HG02763 (cell line): ENCODE measurements around the gene MYOCOS.
"Not testable (repeated sequence)": the region's sequence is repeated elsewhere in the genome, so short reads cannot be mapped to it uniquely, and the experiment has no call there.

Experiments
- ATAC-seq: cut with Tn5 transposase; IDR thresholded peaks from one replicate; pipeline ENCODE4 v1.9.1; 2021; ENCODE audit warnings: mild to moderate bottlenecking, moderate library complexity; ENCODE audit not compliant: unreplicated experiment

Gene MYOCOS, protein sequence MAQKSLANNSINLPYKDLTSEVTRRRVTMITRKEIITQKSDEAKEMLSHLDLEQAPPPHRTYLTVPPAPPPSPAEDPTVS

DNA sequence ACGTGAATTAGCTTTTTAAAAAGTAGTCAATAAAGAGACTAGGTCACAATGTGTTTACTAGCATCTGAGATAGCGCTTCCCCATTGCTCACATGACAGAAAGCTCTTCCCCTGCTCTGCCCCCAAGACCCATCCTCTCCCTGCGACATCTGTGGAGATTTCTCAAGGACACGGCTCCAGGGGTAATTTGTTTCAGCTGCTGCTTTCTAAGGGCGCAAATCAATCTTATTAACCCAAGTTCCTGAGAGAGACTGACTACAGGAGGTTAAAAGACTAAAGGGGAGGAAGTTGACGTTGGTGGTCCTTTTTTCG lies at the start of gene MYOCOS:
TSS of gene MYOCOS (plus strand) at position 92 of the 311 bp plus-strand sequence. CDS start 1,641 bp downstream, outside the sequence.
- no peak for ATAC-seq

DNA sequence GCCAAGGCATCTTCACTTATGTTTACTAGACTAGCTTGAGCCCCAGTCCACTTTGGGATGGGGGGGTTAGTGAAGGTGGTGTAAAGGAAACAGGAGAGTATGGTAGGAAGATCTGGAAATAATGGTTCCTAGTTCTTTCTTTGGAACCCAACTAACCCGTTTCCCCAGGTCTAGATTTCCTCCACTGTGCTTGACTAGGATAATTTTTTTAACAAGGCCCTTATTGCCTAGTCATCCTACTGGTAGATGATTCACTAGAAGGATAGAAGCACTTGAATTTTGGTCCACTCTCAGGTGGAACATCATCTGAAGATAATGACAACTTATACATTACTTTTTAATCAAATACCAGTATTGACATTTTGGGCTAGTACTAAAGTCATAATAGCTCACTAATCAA lies 45.9 kb upstream of the MYOCOS start:
- no peak for ATAC-seq

DNA sequence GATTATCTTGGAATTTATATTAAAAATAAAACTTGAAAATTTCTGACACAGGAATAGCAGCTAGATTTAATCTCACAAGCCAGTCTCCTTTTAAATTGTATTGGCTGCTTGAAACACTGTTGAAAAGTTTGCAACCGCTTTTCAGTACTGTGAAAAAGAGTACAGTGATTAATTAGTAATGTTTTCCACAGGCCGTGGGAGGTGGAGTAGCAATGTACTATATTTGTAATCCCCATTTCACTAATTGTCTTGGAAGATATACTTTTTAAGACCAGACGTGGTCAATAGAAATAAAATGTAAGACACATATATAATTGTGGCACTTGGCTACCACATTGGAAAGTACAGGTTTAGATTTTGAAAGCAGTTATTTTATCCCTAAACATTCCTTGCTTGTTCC lies 40.8 kb upstream of the MYOCOS start:
- ATAC-seq: no peak

DNA sequence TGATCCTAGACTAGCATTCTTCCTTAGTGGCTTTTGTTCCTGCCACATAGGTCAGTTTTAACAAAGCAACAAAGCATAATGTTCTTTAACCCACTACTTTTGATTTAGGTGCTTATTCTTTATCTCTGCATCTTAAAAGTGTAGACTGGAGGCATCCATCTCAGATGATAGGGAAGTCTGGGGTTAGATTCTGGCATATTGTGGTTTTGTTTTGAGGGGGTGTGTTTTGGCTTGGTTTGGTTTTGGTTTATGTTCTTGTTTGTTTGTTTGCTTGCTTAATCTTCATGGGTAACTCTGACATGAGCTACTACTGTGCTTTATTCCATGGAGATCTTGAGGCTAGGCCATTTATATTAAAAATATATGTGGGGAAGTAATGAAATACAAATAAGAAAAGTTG lies 40.3 kb upstream of the MYOCOS start:
- ATAC-seq: no peak

DNA sequence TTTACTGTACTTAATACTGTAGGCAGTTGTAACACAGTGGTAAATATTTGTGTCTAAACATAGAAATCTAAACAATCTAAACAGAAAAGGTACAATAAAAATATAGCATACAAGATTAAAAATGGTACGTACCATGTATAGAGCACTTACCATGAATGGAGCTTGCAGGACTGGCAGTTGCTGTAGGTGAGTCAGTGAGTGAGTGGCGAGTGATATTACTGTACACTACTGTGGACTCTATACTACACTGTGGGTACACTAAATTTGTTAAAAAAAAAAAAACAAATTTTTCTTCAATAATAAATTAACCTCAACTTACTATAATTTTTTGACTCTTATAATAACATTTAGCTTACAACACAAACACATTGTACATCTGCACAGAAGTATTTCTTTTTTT lies 39.5 kb upstream of the MYOCOS start:
- ATAC-seq: no peak

DNA sequence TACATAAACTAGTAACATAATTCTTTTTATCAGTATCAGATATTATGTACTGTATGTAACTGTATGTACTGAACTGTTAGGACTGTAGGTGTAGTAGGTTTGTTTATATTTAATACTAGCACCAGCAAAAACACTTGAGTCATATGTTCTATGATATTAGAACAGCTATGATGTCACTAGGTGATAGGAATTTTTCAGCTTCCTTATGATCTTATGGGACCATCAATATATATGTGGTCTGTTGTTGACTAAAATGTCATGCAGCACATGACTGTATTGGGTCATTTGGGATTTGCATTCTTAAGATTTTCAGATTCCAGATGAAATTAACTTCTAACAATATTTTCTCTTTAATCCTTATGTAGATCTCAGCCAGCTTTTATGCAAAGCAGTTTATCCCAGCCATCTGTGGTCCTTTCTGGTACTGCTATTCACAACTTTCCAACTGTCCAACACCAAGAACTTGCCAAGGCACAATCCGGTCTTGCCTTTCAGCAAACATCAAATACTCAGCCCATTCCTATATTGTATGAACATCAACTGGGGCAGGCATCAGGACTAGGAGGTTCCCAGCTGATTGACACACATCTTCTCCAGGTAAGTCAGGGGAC lies 38.3 kb upstream of the MYOCOS start:
- ATAC-seq: no peak

DNA sequence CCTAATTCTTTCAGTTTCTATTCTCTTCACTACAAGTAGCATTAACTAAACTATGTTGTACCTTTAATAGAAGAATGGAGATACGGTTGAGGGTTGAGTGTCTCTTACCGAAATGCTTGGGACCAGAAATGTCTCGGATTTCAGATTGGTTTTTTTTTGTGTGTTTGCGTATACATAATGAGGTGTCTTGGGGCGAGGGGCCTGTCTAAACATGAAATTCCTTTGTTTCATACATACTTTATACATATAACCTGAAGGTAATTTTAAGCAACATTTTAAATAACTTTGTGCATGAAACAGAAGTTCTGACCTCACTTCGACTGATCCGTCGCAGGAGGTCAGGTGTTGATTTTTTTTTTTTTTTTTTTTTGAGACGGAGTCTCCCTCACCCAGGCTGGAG lies 36.3 kb upstream of the MYOCOS start:
- no peak for ATAC-seq

DNA sequence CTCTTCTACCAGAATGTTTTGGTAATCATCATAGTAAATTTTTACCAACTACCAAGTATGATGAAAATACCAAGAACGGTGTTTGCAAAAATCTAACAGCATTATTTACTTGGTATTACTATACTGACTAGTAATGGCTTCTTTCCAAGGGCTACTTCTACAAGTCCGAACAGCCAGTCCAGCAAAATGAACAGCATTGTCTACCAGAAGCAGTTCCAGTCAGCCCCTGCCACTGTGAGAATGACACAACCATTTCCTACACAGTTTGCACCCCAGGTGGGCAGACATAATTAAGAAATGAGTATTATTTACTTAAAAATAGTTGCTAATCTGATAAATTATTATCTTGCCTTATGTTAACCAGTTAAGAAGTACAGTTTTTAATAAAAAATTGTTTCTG lies 33.8 kb upstream of the MYOCOS start:
- ATAC-seq: no peak

DNA sequence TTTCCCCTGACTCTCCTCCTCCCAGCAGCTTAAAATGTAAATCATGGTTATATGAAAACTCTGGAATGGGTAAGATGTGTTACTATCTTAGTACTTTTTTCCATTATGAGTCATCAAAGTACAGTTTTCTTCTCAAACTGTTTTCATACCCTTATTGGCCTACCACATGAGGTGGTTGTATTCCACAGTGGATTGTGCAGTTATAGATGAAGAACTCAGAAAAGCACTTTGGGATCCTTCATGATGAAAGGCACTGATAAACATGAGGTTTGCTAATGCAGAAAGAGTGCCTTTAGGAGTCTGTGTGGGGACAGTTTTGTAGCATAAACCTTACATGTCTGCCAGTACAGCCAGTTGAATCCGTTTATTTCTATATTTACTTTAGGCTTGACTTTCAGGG lies 32.0 kb upstream of the MYOCOS start:
- no peak for ATAC-seq

DNA sequence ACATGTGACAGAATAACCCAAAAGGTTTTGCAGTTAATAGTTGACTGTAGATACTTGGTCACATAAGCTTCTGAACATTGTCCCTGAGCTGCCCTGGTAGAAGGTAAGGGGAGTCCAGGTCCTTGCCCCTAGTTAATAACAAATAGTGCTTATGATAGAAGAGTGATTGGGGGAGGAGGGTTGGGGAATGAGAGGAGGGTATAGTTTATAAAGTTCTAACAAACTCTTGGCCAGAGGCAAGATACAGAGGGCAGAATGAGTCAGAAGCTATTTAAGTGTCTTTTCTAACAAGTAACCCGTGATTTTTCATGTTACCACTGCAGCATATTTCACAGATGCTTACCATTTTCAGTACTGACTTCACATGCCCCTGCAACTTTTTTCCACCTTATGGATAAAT lies 26.7 kb upstream of the MYOCOS start:
- no peak for ATAC-seq

DNA sequence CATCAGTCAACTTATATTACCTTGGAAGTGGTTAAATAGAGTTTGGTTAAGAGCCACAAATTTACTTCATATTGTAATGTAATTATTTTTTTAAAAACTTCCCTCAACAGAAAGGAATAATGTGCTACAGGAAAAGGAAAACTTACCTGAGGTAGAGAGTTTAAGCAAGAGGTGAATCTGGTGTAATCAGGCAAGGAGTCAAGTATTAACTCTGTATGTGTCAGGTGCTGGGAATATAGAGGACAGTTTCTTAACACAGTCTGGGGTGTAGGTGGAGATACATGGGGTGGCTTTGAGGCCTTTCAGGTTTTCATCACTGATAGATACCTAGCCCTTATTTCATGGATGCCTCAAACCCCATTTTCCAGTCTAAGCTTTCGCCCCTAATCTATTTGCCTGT lies 25.9 kb upstream of the MYOCOS start:
- no peak for ATAC-seq

DNA sequence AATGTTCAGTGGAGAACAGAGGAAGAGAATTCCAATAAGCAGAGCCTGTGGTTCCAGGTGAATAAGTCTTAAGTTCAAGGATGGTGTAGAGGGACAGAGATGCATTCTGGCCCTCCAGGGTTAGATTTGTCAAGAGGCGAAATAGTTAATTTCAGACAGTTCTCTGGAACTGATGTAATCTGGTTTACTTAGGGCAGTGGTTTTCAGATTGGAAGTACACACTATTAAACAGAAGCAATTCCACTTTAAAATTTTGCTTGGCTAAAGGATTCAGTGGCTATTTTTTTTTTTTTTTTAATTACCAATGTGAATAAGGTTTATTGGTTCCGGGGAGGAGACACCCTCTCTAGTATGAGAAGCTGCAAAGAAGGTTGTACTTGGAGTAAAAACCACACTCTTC lies 25.3 kb upstream of the MYOCOS start:
- ATAC-seq: no peak

DNA sequence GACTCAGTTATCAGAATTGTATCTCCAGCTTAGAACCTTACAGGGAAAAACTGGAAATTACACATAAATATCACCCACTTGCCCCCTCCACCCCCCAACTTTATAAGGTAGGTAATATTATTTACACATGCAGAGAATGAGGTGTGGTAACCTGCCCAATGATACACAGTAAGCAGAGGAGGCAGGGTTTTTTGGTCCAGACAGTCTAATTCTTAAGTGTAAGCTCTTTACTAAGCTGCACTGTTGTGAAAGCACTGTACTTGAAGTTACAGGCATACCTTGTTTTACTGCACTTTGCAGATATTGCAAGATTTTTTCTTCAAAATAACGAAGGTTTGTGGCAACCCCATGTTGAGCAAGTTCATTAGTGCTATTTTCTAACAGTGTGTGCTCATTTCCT lies 24.8 kb upstream of the MYOCOS start:
- no peak for ATAC-seq

DNA sequence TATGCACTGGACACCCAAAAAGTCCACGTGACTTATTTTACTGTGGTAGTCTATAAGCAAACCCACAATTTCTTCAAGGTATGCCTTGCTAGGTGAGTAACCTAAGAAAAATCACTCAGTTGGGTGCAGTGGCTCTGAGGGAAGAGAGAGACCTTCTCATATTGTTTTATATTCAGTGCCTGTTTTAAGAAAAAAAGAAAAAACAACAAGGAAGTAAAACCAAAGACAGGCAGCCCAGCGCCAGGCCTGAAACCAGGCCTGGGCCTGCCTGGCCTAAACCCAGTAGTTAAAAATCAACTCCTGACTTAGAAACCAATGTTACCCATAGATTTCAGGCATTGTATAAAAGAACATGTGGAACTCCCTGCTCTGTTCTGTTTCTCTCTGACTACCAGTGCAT lies 21.7 kb upstream of the MYOCOS start:
- not testable (repeated sequence) for ATAC-seq

DNA sequence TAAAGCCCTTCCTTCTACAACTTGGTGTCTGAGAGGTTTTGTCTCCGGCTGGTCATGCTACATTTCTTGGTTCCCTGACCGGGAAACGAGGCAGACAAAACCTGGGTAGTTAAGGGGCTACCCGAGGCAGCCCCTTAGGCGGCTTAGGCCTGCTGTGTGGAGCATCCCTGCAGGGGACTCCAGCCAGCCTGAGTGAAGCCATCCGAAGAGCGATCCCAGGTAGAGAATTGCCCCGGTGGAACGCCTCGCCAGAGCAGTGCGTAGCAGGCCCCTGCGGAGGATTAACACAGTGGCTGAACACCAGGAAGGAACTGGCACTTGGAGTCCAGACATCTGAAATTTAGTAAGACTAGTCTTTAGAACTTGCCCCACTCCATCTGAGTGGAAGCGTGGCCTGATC lies 21.2 kb upstream of the MYOCOS start:
- ATAC-seq: no peak

DNA sequence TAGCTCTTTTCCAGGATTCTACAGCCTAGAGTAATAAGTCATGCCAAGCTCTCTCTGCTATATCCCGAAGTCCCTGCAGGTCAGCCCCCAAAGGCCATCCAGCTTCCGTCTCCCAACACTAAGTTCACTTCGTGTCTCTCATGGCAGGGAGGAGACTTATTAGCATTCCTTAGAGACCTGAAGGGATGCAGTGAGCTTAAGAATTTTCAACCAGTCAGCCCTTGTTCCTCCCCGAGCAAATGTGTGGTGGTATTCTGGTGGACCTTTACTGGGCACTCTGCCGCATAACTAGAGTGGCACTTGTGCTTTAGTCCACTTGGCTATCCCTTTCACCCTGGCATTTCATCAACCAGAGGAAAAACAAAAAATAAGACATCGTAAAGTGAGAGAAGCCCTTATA lies 19.0 kb upstream of the MYOCOS start:
- ATAC-seq: not testable (repeated sequence)

DNA sequence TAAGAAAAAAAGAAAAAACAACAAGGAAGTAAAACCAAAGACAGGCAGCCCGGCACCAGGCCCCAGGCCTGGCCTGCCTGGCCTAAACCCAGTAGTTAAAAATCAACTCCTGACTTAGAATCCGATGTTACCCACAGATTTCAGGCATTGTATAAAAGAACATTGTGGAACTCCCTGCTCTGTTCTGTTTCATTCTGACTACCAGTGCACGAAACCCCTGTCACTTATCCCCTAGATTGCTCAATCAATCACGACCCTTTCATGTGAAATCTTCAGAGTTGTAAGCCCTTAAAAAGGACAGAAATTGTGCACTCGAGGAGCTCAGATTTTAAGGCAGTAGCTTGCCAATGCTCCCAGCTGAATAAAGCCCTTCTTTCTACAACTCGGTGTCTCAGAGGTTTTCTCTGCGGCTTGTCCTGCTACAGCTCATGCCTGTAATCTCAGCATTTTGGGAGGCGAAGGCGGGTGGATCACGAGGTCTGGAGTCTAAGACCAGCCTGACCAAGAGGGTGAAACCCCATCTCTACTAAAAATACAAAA lies 15.6 kb upstream of the MYOCOS start:
- peak; percentile 45 for ATAC-seq

DNA sequence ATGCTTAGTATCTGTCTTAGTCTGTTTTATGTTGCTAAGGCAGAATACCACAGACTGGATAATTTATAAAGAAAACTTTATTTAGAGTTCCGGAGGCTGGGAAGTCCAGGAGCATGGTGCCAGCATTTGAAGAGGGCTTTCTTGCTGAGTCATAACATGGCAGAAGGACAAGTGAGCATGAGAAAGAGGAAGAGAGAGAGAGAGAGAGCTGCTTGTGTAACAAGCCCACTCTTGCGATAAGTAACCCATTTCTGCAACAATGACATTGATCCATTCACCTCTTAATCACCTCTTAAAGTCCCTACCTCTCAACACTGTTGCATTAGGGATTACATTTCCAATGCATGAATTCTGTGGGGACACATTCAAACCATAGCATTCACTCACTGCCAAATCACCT lies 11.7 kb upstream of the MYOCOS start:
- no peak for ATAC-seq

DNA sequence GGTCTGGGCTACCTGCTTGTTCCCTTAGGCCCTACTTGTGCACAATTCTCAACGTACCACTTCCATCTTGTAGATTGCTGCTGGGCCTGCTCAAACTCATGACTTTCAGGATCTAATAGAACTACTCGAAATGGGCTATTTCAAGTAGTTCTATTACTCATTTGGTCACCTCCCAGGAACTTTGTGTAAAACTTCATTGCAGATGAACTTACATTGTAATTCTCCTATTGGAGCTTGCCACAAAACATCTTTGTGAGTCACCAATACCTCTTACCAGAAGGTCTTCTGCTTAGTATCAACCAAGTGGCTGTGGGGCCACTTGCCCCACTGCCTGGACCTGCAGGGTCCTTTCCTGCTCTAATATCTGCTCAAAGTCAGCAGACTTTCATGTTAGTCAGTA lies 10.7 kb upstream of the MYOCOS start:
- no peak for ATAC-seq

DNA sequence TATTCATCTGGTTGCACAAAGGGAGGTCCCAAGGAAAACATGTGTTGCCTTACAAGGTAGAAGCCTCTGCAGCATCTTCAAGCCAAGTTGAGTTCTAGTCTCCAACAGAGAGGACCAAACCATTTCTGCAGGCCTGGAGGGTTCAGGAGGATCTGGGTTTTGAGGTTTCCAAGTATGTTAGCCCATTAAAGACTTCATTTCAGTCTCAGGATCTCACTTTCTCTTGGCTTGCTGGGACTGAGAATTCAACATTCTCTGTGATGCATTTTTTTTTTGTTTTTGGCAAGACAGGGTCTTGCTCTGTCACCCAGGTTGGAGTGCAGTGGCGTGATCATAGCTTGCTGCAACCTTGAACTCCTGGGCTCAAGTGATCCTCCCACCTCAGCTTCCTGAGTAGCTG lies 8.8 kb upstream of the MYOCOS start:
- no peak for ATAC-seq

DNA sequence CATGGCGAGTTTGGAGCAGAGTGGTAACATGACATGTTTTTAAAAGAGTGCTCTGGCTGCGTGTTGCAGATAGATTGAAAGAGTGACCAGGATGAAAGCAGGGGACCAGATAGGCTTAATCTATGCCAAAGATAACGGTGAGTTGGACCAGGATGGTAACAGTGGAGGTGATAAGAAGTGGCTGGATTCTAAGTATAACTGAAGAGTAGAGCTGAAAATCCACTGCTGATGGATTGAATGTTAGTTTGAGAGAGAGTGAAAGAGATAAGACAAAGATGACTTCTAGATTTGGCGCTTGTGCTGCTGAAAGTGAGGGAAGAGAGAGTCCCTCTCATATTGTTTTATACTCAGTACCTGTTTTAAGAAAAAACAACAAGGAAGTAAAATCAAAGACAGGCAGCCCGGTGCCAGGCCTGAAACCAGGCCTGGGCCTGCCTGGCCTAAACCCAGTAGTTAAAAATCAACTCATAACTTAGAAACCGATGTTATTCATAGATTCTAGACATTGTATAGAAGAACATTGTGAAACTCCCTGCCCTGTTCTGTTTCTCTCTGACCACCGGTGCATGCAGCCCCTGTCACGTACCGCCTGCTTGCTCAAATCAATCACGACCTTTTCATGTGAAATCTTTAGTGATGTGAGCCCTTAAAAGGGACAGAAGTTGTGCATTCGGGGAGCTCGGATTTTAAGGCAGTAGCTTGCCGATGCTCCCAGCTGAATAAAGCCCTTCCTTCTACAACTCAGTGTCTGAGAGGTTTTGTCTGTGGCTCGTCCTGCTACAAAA lies 6.7 kb upstream of the MYOCOS start:
- ATAC-seq: not testable (repeated sequence)

DNA sequence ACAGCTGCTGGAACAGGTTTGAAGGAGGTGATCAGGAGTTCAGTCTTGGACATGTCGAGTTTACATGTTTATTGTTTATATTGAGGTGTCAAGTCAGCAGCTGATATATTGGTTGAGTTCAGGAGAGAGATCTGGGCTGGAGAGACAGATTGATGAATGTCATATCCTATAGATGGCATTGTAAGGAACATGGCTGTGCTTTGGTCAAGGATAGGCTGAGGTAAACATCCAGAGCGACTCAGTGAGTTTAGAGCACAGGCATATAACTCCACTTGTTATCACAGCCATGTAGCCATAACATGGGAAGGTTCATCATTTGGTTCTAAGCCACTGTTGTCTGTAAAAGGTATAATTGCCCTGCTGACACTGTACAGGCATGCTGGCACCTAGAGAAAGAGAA lies 5.5 kb upstream of the MYOCOS start:
- no peak for ATAC-seq
